ENCODE results near the gene FLII.
A peak's percentile ranks its signal among the peaks of the same experiment; 100 is the strongest.
"Not testable (repeated sequence)": the region's sequence is repeated elsewhere in the genome, so short reads cannot be mapped to it uniquely, and the experiment has no call there.

The FLII gene

DNA sequence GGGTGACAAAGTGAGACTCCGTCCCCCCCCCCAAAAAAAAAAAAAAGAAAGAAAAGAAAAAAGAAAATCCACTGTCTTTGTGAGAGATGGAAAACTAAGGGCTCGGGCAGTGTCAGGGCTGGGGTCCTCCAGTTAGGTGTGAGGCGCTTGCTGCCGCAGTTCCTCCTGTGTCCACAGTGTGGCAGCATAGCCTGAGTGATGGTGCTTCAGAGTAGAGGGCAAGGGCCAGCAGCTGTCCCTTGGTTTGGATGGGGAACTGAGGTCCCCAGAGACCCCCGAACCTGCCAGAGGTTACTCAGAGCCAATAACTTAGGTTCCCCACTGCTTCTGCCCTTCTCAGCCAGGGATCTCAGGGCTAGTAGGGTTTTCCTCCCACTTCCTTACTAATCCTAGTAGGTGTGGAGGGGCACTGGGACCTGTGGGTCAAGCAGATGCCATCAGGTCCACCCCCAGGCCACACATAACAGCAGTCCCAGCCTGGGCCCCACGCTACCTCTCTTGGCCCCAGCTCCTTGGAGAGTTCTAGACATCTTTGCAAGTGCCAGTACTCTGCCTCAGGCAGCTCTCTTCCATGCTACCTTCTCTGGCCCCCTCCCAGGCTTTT, 41.0 kb downstream of the FLII start:
- peak; percentile 43 for DNase-seq (ENCODE audit: low spot score)

DNA sequence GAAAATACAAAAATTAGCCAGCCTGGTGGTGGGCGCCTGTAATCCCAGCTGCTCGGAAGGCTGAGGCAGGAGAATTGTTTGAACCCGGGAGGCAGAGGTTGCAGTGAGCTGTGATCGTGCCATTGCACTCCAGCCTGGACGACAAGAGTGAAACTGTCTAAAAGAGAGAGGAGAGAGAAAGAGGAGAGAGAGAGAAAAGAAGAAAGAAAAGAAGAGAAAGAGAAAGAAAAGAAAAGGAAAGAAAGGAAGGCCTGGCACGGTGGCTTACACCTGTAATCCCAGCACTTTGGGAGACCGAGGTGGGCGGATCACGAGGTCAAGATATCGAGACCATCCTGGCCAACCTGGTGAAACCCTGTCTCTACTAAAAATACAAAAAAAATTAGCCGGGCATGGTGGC, 41.6 kb downstream of the FLII start:
- not testable (repeated sequence) for DNase-seq (ENCODE audit: low spot score)

DNA sequence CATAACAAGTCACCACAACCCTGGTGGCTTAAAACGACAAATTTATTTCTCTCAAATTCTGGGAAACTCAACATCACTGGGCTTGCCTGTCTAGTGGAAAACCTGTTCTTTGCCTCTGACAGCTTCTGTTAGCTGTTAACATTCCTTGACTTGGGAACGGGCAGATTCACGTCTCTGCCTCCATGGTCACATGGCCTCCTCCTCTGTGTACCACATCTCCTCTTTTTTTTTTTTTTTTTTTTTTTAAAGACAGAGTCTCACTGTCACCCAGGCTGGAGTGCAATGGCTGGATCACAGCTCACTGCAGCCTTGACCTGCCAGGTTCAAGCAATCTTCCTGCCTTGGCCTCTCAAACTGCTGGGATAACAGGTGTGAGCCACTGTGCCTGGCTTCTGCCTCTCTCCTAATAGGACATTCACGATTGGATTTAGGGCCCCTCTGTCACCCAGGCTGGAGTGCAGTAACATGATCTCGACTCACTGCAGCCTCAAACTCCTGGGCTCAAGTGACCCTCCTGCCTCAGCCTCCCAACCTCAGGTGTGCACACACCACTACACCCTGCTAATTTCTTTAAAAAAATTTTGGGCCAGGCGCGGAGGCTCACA, 44.8 kb downstream of the FLII start:
- DNase-seq (ENCODE audit: low spot score): no peak

DNA sequence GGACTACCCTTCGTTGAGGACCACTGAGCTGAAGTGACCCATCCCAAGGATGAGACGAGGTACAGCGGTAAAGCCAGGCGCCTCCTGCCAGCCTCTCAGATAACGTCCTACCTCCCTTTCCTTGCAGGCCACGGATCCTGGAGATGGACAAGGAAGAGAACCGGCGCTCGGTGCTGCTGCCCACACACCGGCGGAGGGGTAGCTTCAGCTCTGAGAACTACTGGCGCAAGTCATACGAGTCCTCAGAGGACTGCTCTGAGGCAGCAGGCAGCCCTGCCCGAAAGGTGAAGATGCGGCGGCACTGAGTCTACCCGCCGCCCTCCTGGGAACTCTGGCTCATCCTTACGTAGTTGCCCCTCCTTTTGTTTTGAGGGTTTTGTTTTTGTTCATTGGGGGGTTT, 50.4 kb downstream of the FLII start:
- no peak for DNase-seq (ENCODE audit: low spot score)

DNA sequence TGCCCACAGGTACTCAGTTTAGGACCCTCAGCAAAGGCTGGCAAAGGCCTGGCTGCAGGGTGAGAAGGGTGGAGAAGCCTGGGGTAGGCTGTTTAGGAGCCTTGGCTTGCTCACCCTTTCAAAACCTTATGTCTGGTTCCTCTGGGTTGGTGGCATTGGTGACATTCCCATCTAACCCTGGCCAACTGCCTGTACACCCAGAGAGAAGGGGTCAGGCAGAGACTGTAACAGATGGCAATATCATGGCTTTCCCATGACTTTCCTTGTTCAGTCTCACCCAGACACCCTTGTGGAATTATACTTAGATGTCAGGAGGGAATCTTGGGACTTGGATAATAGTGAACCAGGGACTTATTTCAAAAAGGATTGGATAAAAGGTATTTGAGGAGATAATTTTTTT, 51.6 kb downstream of the FLII start:
- no peak for DNase-seq (ENCODE audit: low spot score)

DNA sequence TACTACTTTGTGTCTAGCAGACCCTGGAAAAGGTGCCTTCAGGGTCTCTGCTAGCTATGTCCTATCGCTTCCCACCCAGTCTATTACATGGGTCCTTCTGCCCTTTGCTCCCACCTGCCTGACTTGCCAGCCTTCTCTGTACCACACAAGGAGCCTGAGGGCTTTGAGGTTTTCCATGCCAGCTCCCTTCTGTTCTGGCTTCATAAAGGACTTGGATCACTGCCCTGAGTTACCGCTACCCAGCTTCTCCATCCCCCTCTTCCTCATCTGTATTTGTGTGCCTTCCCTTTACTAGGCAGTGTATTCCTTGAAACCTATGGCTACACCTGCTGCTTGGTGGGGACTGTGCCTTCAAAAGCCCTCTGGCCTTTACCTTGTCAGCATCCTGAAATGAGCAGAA, 52.7 kb downstream of the FLII start:
- no peak for DNase-seq (ENCODE audit: low spot score)

DNA sequence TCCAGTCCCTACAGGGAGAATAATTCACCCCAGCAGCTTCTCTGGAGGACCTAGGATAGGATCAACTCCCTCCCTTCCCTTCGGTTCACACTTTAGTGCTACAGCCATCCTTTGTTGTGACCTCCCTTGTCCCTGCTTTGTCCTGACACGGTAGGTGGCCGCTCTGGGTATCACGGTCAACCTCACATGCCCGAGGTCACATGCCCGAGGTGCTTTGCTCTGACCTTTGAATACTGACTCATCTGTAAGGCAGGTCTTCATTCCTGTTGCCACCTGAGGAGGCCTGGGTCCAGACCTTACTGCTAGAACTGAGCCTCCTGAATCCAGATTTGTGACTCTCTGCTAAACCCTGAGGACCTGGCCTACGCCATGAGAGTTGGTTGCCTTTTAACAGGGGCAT, 55.2 kb downstream of the FLII start:
- DNase-seq (ENCODE audit: low spot score): no peak

DNA sequence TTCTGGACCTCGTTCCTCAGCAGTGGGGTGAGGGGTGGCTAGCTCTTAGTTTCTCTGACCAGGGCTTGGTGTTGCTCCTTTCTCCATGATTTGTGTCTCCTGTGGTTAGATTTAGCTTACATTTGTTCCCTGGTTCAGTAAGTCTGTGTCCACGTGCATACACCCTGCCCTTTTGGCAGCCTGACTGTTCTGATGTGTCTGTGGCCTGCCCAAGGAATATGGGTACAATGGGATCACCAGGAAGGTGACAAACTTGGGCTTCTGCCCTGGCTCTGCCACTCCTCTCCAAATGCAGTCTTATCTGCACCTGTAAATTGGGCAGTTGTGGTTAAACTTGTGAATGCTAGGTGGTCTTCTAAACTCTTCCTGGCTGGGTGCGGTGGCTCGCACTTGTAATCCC, 57.4 kb downstream of the FLII start:
- DNase-seq (ENCODE audit: low spot score): no peak

DNA sequence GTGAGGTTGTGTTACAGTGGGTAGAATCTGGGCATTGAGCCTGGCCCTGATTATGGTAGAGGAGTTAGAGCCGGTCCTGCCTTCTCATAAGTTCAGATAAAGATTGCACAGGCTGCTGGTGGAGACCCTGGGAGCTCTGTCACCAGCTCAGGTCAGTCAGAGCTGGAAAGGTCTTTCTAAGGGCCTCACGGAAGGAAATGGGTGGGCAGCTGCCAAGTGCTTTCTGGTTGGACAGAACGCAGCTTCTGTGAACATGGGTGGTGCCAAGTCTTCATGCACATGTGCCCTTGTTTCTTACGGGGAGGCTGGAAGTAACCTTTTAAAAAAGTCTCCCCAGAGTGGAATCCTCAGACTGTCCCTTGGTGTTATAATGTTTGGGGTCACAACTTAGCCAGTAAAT, 60.0 kb downstream of the FLII start:
- no peak for DNase-seq (ENCODE audit: low spot score)

DNA sequence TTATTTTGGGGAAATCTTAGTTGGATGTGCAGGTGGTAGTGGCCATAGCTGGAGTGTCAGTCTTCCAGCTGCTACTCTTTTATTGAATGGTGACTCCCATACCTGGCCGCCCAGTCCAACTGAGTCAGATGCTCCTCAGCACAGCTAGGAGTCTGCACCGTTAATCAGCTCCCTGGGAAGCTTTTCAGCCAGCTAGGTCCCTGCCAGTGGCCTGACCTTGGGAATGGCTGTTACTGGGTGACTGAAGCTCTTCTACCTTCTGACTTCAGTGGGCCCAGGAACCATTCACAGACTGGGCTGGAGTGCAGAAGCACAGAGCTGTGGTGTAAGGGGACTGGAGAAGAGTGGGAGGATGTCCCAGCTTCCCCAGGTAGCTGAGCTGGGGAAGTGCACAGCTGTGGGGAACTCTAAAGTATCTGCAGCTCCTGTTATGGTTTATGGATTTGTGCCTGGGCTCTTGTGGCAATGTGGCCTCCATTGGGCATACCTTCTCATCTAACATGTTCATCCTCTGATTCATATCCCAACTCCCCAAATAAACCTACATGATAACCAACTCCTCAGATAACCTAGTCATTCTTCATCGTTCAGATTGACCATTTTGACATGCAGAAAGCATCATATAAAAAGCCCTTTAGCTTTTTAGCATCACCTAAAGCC, 60.9 kb downstream of the FLII start:
- no peak for DNase-seq (ENCODE audit: low spot score)

DNA sequence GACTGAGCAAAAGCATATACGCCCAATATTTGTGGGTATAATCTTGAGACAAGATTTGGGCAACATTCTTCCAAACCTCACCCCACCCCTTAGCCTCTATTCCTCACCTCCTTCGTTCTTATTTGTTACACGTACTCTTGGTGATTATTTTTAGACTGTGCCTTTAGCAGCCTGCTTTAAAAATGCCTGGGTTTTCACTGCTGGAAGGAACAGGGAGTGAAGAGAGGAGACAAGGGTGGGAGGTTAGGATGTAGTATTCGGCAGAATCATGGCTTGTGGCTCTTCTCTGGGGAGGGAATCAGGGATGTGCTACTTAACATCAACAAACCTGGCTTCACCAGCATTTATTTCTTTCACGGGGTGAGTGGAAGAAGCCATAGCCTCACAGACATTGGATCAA, 63.3 kb downstream of the FLII start:
- no peak for DNase-seq (ENCODE audit: low spot score)
